DMS114 treated with DMSO at 0.1 percent for 48 hours (cell line): Measurements from ENCODE around the gene ZNF83.
"Not testable (repeated sequence)": the region's sequence is repeated elsewhere in the genome, so short reads cannot be mapped to it uniquely, and the experiment has no call there.

Experiments
- DNase-seq: peaks from one replicate; lab custom pipeline; 2025; ENCODE audit not compliant: unreplicated experiment; lab: John Stamatoyannopoulos, UW

The ZNF83 gene

DNA sequence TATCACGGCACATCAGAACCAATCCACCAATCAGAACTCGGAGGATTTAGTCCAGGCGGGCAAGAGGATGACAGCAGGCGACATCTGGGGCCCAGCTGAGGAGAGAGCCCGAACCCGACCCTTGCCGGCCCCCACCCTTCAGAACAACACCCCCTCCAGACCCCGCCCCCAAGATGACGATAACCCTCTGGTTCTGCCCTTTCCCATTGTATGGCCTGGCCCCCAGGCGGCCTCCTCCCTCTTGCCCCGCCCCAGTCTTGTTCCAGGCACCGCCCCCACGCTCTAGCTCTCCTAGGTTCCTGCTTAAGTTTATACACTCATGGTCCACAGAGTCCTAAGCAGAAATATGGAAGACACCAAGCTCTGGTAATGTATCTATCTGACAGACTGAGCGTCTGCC lies 2.8 kb upstream of the ZNF83 start:
- DNase-seq = no peak

- no peak for DNase-seq
Measured at GRCh38 chr19:52639996-52640395, 1.8 kb upstream of the ZNF83 start.

GRCh38 chr19:52638601-52639000 lies 446 bp upstream of the ZNF83 start:
- no peak for DNase-seq

DNA sequence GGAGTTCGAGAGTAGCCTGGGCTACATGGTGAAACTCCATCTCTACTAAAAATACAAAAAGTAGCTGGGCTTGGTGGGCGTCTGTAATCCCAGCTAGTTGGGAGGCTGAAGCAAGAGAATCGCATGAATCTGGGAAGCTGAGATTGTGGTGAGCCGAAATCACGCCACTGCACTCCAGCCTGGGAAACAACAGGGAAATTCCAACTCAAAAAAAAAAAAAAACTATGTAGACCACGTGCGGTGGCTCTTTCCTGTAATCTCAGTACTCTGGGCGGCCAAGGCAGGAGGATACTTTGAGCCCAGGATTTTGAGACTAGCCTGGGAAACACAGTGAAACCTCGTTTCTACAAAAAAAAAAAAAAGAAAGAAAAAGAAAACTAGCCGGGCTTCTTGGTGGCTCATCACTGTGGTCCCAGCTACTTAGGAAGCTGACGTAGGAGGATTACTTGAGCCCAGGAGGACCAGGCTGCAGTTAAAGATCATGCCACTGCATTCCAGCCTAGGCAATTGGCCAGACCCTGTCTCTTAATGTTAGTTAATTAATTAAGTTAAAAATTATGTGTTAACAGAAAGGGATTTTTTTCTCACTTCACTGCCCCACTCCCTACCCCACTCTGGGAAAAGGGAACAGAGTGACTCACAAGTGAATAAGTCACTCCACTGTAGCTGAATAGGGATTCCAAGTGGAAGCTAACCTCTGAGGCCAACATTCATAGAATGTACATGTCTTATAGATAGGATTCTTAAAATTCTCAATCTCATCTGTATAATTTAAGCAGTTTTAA lies 2.2 kb downstream of the ZNF83 start:
- no peak for DNase-seq

DNA sequence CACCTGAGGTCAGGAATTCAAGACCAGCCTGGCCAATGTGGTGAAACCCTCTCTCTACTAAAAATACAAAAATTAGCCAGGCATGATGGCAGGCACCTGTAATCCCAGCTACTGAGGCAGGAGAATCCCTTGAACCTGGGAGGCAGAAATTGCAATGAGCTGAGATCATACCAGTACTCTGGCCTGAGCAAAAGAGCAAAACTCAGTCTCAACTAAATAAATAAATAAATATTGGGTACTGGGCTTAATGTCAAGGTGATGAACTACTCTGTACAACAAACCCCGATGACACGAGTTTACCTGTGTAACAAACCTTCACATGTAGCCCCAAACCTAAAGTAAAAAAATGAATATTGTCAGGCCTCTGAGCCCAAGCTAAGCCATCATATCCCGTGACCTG lies 10.7 kb downstream of the ZNF83 start:
- not testable (repeated sequence) for DNase-seq

- no peak for DNase-seq
Measured at GRCh38 chr19:52626915-52627314, 11.2 kb downstream of the ZNF83 start.

- DNase-seq = no peak
Measured at GRCh38 chr19:52622261-52622660, 15.9 kb downstream of the ZNF83 start.

- DNase-seq = no peak
Measured at GRCh38 chr19:52621376-52621775, 16.8 kb downstream of the ZNF83 start.

- DNase-seq = no peak
Measured at GRCh38 chr19:52613299-52613906, 24.8 kb downstream of the ZNF83 start.

GRCh38 chr19:52603558-52604207 lies 34.5 kb downstream of the ZNF83 start:
- no peak for DNase-seq

GRCh38 chr19:52602941-52603340 lies 35.2 kb downstream of the ZNF83 start:
- DNase-seq = no peak

GRCh38 chr19:52601974-52602366 lies 36.2 kb downstream of the ZNF83 start:
- peak; percentile 32 for DNase-seq

- peak; percentile 81 for DNase-seq
Measured at GRCh38 chr19:52601025-52601973, 36.9 kb downstream of the ZNF83 start.

DNA sequence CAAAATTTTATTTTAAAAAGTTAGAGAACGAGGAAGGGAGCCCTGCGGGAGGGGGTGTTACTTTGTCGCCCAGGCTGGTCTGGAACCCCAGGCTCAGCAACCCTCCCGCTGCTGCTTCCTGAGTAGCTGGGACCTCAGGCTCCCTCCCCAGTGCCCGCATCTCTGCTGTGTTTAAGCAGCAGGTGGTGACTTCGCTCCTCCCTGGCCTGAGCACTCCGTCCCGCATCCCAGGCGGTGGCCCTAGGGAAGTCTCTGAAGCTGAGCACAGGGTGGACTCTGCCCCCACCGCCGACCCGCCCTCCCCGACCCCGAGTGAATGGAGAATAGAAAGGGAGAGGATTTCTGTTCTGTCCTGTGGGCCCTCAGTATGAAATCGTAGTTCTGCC lies 37.5 kb downstream of the ZNF83 start:
- DNase-seq = no peak

GRCh38 chr19:52599241-52599640 lies 38.9 kb downstream of the ZNF83 start:
- no peak for DNase-seq

GRCh38 chr19:52593441-52593840 lies 44.7 kb downstream of the ZNF83 start:
- DNase-seq = not testable (repeated sequence)

DNA sequence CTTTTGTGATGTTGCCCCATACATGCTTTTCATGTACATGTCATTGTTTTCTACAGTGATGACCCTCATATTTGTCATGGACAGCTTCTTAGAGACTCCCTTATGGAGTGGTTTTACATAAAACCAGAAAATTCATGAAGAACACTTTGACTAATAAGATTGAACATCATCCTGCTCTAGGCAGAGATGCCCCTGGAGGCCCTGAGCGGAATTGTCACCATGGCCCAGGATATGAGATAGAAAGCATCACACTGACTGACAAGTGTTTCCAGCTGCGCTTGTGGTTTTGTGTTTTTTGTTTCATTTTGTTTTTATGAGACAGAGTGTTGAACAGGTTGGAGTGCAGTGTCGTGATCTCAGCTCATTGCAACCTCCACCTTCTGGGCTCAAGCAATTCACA lies 45.9 kb downstream of the ZNF83 start:
- DNase-seq = no peak

DNA sequence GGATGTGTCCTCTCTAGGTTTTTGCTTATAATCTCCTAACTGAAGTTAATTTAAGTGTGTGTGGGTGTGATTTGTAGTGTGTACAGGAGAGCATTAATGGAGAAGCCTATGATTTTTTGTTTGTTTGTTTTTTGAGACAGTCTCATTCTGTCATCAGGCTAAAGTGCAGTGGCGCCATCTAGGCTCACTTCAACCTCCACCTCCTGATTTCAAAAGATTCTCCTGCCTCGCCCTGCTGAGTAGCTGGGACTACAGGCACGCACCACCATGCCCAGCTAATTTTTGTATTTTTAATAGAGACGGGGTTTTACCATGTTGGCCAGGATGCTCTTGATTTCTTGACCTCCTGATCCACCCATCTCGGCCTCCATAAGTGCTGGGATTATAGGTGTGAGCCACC lies 47.4 kb downstream of the ZNF83 start:
- DNase-seq = no peak

GRCh38 chr19:52585604-52586003 lies 52.6 kb downstream of the ZNF83 start:
- DNase-seq = no peak

DNA sequence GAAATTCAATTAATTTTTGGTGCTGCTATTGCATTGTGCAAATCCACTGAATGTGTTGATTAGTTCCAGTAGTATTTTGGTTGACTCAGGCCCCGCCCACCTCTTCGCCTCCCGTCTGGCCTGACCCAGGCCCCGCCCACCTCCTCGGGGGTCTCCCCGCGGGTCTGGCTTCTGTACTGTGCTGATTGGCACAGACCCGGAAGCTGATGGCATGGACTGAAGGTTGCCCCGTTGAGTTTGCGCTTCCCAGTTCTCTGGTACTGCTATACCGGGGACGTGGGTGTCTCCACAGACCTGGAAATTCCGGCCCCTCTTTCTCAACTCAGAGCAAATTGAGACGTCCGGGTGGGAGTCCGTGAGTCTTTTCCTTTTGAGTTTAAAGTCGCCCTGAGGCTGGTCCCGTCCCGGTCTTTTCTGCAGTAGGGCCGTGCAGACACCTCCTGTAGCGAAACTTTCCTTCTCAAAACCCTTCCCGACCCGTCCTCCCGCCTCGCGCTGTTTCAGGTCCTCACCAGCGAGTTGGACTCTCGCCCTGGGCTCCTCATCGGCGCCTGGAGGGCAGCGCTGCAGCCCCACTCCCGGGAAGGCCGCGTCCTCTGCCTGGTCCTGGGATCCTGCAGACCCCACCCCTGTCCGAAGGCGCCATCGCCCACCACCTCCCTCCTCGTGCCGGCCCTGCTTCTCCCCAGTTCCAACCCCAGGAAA lies 53.3 kb downstream of the ZNF83 start:
- no peak for DNase-seq
